HepG2 (cell line): ENCODE results near the gene PDLIM4. TPM values are rescaled to one million over a fixed set of nuclear protein-coding genes. Genes with fewer than 3 reads are reported as not detected.

Experiments used
- AKAP8 ChIP-seq: sonication (generic); formaldehyde crosslinking; IDR thresholded peaks from 2 replicates; pipeline ENCODE4 v1.5.1; 2020; ENCODE audit warnings: mild to moderate bottlenecking, missing genetic modification reagents
- GLI4 ChIP-seq: sonication (generic); formaldehyde crosslinking; IDR thresholded peaks from 2 replicates; pipeline ENCODE4 v1.5.1; 2020; ENCODE audit warnings: missing genetic modification reagents, mild to moderate bottlenecking, moderate library complexity, borderline replicate concordance
- HDAC1 ChIP-seq: sonication (generic); formaldehyde crosslinking; IDR thresholded peaks from 2 replicates; pipeline ENCODE4 v1.5.1; 2020; ENCODE audit warnings: mild to moderate bottlenecking, missing genetic modification reagents
- HOMEZ ChIP-seq: IDR thresholded peaks from 2 replicates; pipeline ENCODE4 v1.6.1; 2016; ENCODE audit warnings: low read depth
- KDM4B ChIP-seq: sonication (generic); formaldehyde crosslinking; IDR thresholded peaks from 2 replicates; pipeline ENCODE4 v1.4.0; 2020; ENCODE audit warnings: missing genetic modification reagents
- NR3C1 ChIP-seq: sonication (generic); formaldehyde crosslinking; IDR thresholded peaks from 2 replicates; pipeline ENCODE4 v1.4.0; 2020; ENCODE audit warnings: missing genetic modification reagents
- SMARCC2 ChIP-seq: fragments of 450-650 bp; IDR thresholded peaks from 2 replicates; pipeline ENCODE4 v1.6.1; 2017; ENCODE audit warnings: antibody characterized with exemption, mild to moderate bottlenecking
- TBP ChIP-seq: sonication (generic); formaldehyde crosslinking; IDR thresholded peaks from 2 replicates; pipeline ENCODE4 v1.5.0; 2020; ENCODE audit warnings: missing genetic modification reagents
- ZNF281 ChIP-seq: sonication (generic); formaldehyde crosslinking; IDR thresholded peaks from 2 replicates; pipeline ENCODE4 v1.4.0; 2020; ENCODE audit warnings: missing genetic modification reagents, borderline replicate concordance
- ZNF577 ChIP-seq: sonication (generic); formaldehyde crosslinking; IDR thresholded peaks from 2 replicates; pipeline ENCODE4 v1.4.0; 2020; ENCODE audit warnings: mild to moderate bottlenecking, low read depth, missing genetic modification reagents, borderline replicate concordance
- ZNF75D ChIP-seq: sonication (generic); formaldehyde crosslinking; IDR thresholded peaks from 2 replicates; pipeline ENCODE4 v1.8.1; 2023; ENCODE audit warnings: missing genetic modification reagents, mild to moderate bottlenecking, borderline replicate concordance
- polyA plus RNA-seq, 8 experiments: library from polyadenylated mRNA; depleted of rRNA in 3 of 8; stranded (reverse) in 7 of 8; unstranded in 1 of 8; fragments of >200 nt; fragmentation: Illumina TruSeq in 4 of 8; extraction: Trizol in 4 of 8; gene quantifications; 2 replicates each; pipeline versions ENCODE4 v1.2.1 to v1.2.3, GENCODE V29; 2011 to 2016; ENCODE audit warnings: low read depth in 4 of 8, missing spikeins in 1 of 8, mixed read lengths in 1 of 8; ENCODE audit not compliant: insufficient read depth in 1 of 8
- total RNA-seq, 5 experiments: library from RNA; depleted of rRNA; stranded (reverse); fragments of >200 nt; fragmentation: Illumina TruSeq; extraction: Trizol; gene quantifications; 2 replicates each; pipeline ENCODE4 v1.2.3, GENCODE V29; 2016; ENCODE audit warnings: low read depth in 1 of 5
- TF ChIP-seq, protein P1 (sequence below): sonication (generic); formaldehyde crosslinking; IDR thresholded peaks from 2 replicates; pipeline ENCODE4 v1.4.0; 2020; ENCODE audit warnings: mild to moderate bottlenecking, missing genetic modification reagents, borderline replicate concordance
- TF ChIP-seq, protein P2 (sequence below): sonication (generic); formaldehyde crosslinking; IDR thresholded peaks from 2 replicates; pipeline ENCODE4 v1.4.0; 2020; ENCODE audit warnings: missing genetic modification reagents, borderline replicate concordance

Gene PDLIM4
- total and polyA plus RNA-seq, 2 of the 13 experiments (the other 11 are each of a cell fraction or from before 2014, with no cell fraction given), result 1.1 to 2.3 TPM

DNA sequence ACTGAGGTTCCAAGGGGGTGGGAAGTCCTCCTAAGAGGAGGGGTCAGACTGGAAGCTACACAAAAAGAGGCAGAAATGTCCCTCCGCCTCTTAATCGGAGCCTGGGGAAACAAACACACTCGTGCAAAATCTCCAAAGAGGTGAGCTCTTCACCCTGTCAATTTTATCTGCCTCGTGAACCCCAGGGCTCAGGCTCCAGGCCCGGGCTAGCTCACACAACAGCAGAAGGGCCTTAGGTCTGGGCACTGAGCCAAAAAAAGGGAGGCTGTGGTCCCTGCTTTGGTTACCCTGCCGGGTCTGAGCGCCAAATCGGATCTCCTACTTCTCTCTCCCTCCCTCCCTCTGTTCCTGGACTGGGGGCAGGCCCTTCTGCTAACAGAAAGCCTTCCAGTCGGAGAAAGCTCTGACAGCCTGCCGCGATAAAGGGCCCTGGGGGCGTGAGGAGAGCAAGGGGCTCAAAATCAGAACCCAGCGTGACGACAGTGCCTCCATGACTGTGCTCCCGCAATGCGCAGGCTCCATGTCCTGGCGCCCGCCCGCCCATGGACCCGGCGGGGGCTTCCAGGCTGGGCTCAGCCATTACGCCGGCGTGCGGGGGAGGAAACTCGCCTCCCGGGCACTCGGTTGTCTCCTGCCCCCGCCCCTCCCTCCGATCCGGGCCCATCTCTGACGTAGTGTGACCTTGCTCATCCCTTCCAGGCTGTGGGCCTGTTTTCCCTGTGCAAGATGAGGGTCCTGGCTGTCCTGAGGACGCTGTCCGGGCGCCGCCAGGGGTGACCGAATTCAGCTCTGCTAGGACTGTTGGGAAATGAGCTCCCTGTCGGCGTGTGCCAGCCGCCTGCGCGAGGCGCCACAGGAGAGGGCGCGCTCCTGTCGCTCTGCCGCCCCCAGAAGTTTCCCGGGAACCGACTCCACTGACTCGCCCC, 35.8 kb downstream of the PDLIM4 start (continued):
- 0 out of 2 replicates have a peak, but pooled peaks have one; percentile 31 for TF ChIP-seq ZNF75D
- TF ChIP-seq ZNF577, result no peak
- TF ChIP-seq NR3C1, result no peak
- TF ChIP-seq, protein P1, sequence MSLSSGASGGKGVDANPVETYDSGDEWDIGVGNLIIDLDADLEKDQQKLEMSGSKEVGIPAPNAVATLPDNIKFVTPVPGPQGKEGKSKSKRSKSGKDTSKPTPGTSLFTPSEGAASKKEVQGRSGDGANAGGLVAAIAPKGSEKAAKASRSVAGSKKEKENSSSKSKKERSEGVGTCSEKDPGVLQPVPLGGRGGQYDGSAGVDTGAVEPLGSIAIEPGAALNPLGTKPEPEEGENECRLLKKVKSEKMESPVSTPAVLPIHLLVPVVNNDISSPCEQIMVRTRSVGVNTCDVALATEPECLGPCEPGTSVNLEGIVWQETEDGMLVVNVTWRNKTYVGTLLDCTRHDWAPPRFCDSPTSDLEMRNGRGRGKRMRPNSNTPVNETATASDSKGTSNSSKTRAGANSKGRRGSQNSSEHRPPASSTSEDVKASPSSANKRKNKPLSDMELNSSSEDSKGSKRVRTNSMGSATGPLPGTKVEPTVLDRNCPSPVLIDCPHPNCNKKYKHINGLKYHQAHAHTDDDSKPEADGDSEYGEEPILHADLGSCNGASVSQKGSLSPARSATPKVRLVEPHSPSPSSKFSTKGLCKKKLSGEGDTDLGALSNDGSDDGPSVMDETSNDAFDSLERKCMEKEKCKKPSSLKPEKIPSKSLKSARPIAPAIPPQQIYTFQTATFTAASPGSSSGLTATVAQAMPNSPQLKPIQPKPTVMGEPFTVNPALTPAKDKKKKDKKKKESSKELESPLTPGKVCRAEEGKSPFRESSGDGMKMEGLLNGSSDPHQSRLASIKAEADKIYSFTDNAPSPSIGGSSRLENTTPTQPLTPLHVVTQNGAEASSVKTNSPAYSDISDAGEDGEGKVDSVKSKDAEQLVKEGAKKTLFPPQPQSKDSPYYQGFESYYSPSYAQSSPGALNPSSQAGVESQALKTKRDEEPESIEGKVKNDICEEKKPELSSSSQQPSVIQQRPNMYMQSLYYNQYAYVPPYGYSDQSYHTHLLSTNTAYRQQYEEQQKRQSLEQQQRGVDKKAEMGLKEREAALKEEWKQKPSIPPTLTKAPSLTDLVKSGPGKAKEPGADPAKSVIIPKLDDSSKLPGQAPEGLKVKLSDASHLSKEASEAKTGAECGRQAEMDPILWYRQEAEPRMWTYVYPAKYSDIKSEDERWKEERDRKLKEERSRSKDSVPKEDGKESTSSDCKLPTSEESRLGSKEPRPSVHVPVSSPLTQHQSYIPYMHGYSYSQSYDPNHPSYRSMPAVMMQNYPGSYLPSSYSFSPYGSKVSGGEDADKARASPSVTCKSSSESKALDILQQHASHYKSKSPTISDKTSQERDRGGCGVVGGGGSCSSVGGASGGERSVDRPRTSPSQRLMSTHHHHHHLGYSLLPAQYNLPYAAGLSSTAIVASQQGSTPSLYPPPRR (CRISPR knock-in tag), result peak; percentile 61; the same call in 1 of the 2 replicates
- TF ChIP-seq TBP (CRISPR knock-in tag), result no peak
- TF ChIP-seq HDAC1 (CRISPR knock-in tag), result no peak
- no peak for TF ChIP-seq HOMEZ (CRISPR knock-in tag)
- no peak for TF ChIP-seq AKAP8
- TF ChIP-seq GLI4 (CRISPR knock-in tag), result peak; percentile 69; the same call in 1 of the 2 replicates
- no peak for TF ChIP-seq ZNF281 (CRISPR knock-in tag)
- no peak for TF ChIP-seq SMARCC2
- TF ChIP-seq KDM4B (CRISPR knock-in tag), result no peak
- TF ChIP-seq, protein P2, sequence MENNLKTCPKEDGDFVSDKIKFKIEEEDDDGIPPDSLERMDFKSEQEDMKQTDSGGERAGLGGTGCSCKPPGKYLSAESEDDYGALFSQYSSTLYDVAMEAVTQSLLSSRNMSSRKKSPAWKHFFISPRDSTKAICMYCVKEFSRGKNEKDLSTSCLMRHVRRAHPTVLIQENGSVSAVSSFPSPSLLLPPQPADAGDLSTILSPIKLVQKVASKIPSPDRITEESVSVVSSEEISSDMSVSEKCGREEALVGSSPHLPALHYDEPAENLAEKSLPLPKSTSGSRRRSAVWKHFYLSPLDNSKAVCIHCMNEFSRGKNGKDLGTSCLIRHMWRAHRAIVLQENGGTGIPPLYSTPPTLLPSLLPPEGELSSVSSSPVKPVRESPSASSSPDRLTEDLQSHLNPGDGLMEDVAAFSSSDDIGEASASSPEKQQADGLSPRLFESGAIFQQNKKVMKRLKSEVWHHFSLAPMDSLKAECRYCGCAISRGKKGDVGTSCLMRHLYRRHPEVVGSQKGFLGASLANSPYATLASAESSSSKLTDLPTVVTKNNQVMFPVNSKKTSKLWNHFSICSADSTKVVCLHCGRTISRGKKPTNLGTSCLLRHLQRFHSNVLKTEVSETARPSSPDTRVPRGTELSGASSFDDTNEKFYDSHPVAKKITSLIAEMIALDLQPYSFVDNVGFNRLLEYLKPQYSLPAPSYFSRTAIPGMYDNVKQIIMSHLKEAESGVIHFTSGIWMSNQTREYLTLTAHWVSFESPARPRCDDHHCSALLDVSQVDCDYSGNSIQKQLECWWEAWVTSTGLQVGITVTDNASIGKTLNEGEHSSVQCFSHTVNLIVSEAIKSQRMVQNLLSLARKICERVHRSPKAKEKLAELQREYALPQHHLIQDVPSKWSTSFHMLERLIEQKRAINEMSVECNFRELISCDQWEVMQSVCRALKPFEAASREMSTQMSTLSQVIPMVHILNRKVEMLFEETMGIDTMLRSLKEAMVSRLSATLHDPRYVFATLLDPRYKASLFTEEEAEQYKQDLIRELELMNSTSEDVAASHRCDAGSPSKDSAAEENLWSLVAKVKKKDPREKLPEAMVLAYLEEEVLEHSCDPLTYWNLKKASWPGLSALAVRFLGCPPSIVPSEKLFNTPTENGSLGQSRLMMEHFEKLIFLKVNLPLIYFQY (CRISPR knock-in tag), result no peak; the same call in 1 of the 2 replicates
